Erythroblast (primary cell): ENCODE results near the gene FGFR3.
A peak's percentile ranks its signal among the peaks of the same experiment; 100 is the strongest.

Experiments
- DNase-seq, 2 experiments: peaks; one replicate each; lab custom pipeline; 2025; lab: John Stamatoyannopoulos, UW
- GATA1 ChIP-seq: IDR thresholded peaks from 2 replicates; pipeline ENCODE4 v1.6.1; 2011; ENCODE audit warnings: low read depth, mild to moderate bottlenecking, control low read depth, low read length, moderate library complexity
- POLR2A ChIP-seq: IDR thresholded peaks from 2 replicates; pipeline ENCODE4 v1.6.1; 2011; ENCODE audit warnings: mild to moderate bottlenecking, low read length

FGFR3 gene

GRCh38 chr4:1802720-1803522 lies 9.8 kb downstream of the FGFR3 start:
- no peak for DNase-seq
- TF ChIP-seq GATA1 (no peak), POLR2A (no peak)

- TF ChIP-seq GATA1 = no peak
- no peak for TF ChIP-seq POLR2A
These were observed 10.7 kb downstream of the FGFR3 start for GRCh38 chr4:1803523-1804423.

GRCh38 chr4:1804638-1805492 lies 11.8 kb downstream of the FGFR3 start:
- no peak for TF ChIP-seq POLR2A
- DNase-seq = no peak

More at GRCh38 chr4:1803523-1804423, 10.7 kb downstream of the FGFR3 start:
- DNase-seq = no peak

- no peak for TF ChIP-seq POLR2A
- TF ChIP-seq GATA1 = no peak
- DNase-seq = no peak
These were observed 12.6 kb downstream of the FGFR3 start for GRCh38 chr4:1805493-1806222.

GRCh38 chr4:1806223-1806564 lies 13.1 kb downstream of the FGFR3 start:
- DNase-seq = no peak
- TF ChIP-seq GATA1 (no peak), POLR2A (no peak)

- TF ChIP-seq POLR2A = no peak
- TF ChIP-seq GATA1 = no peak
- no peak for DNase-seq
These were observed 13.7 kb downstream of the FGFR3 start for GRCh38 chr4:1806596-1807331.

GRCh38 chr4:1807332-1807777 lies 14.3 kb downstream of the FGFR3 start:
- peak in 1 of 2 experiments; percentile 31 for DNase-seq

GRCh38 chr4:1808396-1808795 lies 15.3 kb downstream of the FGFR3 start:
- no peak for TF ChIP-seq POLR2A
- no peak for TF ChIP-seq GATA1
- no peak for DNase-seq

More at GRCh38 chr4:1807332-1807777, 14.3 kb downstream of the FGFR3 start:
- TF ChIP-seq POLR2A (no peak), GATA1 (no peak)

- TF ChIP-seq POLR2A = no peak
- TF ChIP-seq GATA1 = no peak
- no peak for DNase-seq
These were observed 16.0 kb downstream of the FGFR3 start for GRCh38 chr4:1808851-1809753.

- TF ChIP-seq GATA1 = no peak
- no peak for TF ChIP-seq POLR2A
- DNase-seq = peak; percentile 80 to 88
These were observed 16.8 kb downstream of the FGFR3 start for GRCh38 chr4:1809754-1810502.
